HG03378 (cell line): Measurements from ENCODE around the gene CEP131.

Experiments
- ATAC-seq: cut with Tn5 transposase; IDR thresholded peaks from one replicate; pipeline ENCODE4 v1.9.1; 2021; ENCODE audit warnings: mild to moderate bottlenecking, moderate library complexity; ENCODE audit not compliant: unreplicated experiment

Gene CEP131

GRCh38 chr17:81170727-81171494 lies 51.9 kb downstream of the CEP131 start:
- ATAC-seq = no peak

GRCh38 chr17:81169870-81170309 lies 52.9 kb downstream of the CEP131 start:
- no peak for ATAC-seq

GRCh38 chr17:81167638-81168037 lies 55.1 kb downstream of the CEP131 start:
- ATAC-seq = no peak

GRCh38 chr17:81167194-81167524 lies 55.6 kb downstream of the CEP131 start:
- no peak for ATAC-seq

- no peak for ATAC-seq
Observed at GRCh38 chr17:81166033-81166492, 56.7 kb downstream of the CEP131 start, which contains the start of gene AATK. Gene AATK, minus strand, starts transcription at chr17:81166221. Its CDS starts 229 bp downstream, at chr17:81165992.

GRCh38 chr17:81165246-81166032 lies 57.3 kb downstream of the CEP131 start, which contains the start of gene PVALEF:
Gene PVALEF, plus strand, starts transcription at chr17:81165507. Its CDS starts 15,720 bp downstream, at chr17:81181227.
- no peak for ATAC-seq

GRCh38 chr17:81164371-81165245 lies 58.2 kb downstream of the CEP131 start:
- ATAC-seq = no peak

- ATAC-seq = no peak
Observed at GRCh38 chr17:81163703-81164370, 58.9 kb downstream of the CEP131 start.

GRCh38 chr17:81163051-81163695 lies 59.6 kb downstream of the CEP131 start:
- no peak for ATAC-seq

GRCh38 chr17:81162491-81162890 lies 60.3 kb downstream of the CEP131 start:
- no peak for ATAC-seq

GRCh38 chr17:81161972-81162371 lies 60.8 kb downstream of the CEP131 start:
- ATAC-seq = no peak

- no peak for ATAC-seq
Observed at GRCh38 chr17:81161536-81161935, 61.2 kb downstream of the CEP131 start.

- ATAC-seq = no peak
Observed at GRCh38 chr17:81160747-81161453, 61.9 kb downstream of the CEP131 start.

GRCh38 chr17:81160306-81160705 lies 62.5 kb downstream of the CEP131 start:
- ATAC-seq = no peak

- no peak for ATAC-seq
Observed at GRCh38 chr17:81159611-81160265, 63.0 kb downstream of the CEP131 start.

GRCh38 chr17:81158688-81159590 lies 63.8 kb downstream of the CEP131 start:
- no peak for ATAC-seq

GRCh38 chr17:81157848-81158687 lies 64.7 kb downstream of the CEP131 start:
- ATAC-seq = no peak
